ENCODE measurements around the gene THADA. TPM values are rescaled to one million over a fixed set of nuclear protein-coding genes. Genes with fewer than 3 reads are reported as not detected.

The THADA gene
- total RNA-seq, 1 donor from 2014 or later: 41.2 TPM

DNA sequence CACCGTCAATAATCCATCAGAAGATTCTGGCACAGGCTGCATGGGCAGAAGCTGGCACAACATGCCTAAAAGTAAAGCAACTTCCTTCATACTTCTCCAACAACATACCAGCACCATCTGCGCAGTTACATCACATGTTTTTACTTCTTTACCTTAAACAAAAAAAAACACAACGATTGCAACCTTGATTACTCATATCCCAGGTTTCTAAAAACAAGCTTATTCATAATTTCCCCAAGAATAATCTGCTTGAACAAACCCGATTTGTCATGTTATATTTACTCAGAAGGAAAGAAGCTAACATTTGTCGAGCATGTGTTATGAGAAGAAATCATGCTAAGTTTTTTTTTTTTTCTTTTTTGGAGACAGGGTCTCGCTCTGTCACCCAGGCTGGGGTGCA is 54.7 kb downstream of the THADA start:
- no peaks in the 10 kb centered on the region for H3K36me3 ChIP-seq
- H3K4me3 ChIP-seq: no peak overlapping the region
- ATAC-seq (no peak), DNase-seq (no peak)
- TF ChIP-seq, protein P1, sequence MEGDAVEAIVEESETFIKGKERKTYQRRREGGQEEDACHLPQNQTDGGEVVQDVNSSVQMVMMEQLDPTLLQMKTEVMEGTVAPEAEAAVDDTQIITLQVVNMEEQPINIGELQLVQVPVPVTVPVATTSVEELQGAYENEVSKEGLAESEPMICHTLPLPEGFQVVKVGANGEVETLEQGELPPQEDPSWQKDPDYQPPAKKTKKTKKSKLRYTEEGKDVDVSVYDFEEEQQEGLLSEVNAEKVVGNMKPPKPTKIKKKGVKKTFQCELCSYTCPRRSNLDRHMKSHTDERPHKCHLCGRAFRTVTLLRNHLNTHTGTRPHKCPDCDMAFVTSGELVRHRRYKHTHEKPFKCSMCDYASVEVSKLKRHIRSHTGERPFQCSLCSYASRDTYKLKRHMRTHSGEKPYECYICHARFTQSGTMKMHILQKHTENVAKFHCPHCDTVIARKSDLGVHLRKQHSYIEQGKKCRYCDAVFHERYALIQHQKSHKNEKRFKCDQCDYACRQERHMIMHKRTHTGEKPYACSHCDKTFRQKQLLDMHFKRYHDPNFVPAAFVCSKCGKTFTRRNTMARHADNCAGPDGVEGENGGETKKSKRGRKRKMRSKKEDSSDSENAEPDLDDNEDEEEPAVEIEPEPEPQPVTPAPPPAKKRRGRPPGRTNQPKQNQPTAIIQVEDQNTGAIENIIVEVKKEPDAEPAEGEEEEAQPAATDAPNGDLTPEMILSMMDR (IDR thresholded peaks at IDR 0.05): no peak
- no peak overlapping the region for H3K27ac ChIP-seq
- H3K4me1 ChIP-seq: peaks cover 23% of the 10 kb centered on the region
- no peaks in the 10 kb centered on the region for H3K9me3 ChIP-seq
- no peaks in the 10 kb centered on the region for H3K27me3 ChIP-seq (ENCODE audit: low read depth)
- intact Hi-C loops (cut with DNase I): no loop called here

DNA sequence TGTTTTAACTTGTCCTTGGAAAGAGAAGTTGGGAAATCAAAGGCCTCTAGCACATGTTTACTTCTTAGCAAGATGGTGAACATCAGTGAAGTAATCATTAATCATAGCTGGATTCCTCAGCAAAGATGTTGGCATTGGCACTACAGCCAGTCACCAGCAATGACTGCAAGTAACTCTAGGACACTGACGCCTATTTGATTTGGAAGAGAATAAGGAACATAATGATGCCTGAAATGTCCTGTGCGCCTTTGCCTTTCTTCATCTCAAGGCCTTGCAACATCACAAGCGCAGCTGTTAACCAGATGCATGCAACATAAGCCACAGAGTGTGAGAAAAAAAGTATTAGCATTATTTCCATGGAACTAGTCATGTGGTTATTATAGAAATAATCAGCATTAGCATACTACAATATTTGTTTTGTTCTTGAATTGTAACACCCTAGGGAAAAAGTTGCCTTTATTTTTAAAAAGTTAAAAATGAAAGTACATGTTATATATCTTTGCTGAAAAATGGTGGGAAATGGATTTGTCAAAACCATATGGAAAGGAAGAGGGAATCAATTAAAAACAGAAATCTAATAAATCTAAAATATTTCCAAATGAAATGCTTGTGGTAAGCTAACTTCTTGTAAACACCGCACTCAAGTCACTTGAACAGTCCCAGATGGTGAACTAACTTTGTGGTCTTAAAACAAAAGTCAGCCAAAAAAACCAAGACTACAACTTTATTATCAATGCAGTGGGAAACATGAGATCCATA is 55.6 kb downstream of the THADA start:
- Histone ChIP-seq H3K27ac (no peak overlapping the region), H3K4me3 (no peak overlapping the region), H3K36me3 (no peaks in the 10 kb centered on the region), H3K4me1 (peaks cover 23% of the 10 kb centered on the region), H3K27me3 (ENCODE audit: low read depth) (no peaks in the 10 kb centered on the region), H3K9me3 (no peaks in the 10 kb centered on the region)
- ATAC-seq (peak; percentile 92 to 94), DNase-seq (peak; percentile 56)
- intact Hi-C loops (cut with DNase I): no loop called here
- TF ChIP-seq, protein P1 (IDR thresholded peaks at IDR 0.05): no peak

DNA sequence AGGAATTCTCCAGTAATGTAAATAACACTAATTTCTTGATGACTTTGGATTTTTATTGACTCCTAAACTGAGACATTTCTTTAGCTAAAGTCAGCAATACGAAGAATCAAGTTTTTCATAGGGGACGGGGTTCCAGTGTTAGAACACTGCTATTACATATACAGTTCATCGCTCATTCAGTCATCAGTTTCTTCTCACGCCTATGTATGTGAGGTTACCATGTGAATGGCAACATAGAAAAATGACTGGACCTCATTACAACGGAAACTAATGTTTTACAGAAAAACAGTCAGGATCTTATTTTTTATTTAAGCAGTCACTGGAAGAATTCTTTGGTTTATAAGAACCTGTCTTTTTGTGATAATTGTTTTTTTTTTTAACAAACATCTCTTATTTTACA is 56.4 kb downstream of the THADA start:
- ATAC-seq: no peak
- Histone ChIP-seq H3K4me3 (no peak overlapping the region), H3K4me1 (peaks cover 23% of the 10 kb centered on the region), H3K9me3 (no peaks in the 10 kb centered on the region), H3K27ac (peak overlapping the region; percentile 32), H3K36me3 (no peaks in the 10 kb centered on the region), H3K27me3 (ENCODE audit: low read depth) (no peaks in the 10 kb centered on the region)
- intact Hi-C loops (cut with DNase I): no loop called here
- TF ChIP-seq, protein P1 (IDR thresholded peaks at IDR 0.05): no peak
- DNase-seq: no peak

- Histone ChIP-seq H3K36me3 (no peaks in the 10 kb centered on the region), H3K4me1 (peaks cover 23% of the 10 kb centered on the region), H3K27ac (no peak overlapping the region), H3K27me3 (ENCODE audit: low read depth) (no peaks in the 10 kb centered on the region), H3K4me3 (no peak overlapping the region), H3K9me3 (no peaks in the 10 kb centered on the region)
- intact Hi-C loops (cut with DNase I): no loop called here
- no peak for DNase-seq
- ATAC-seq: no peak
- TF ChIP-seq, protein P1 (IDR thresholded peaks at IDR 0.05): no peak
Observed at GRCh38 chr2:43538034-43538670, 57.7 kb downstream of the THADA start.

DNA sequence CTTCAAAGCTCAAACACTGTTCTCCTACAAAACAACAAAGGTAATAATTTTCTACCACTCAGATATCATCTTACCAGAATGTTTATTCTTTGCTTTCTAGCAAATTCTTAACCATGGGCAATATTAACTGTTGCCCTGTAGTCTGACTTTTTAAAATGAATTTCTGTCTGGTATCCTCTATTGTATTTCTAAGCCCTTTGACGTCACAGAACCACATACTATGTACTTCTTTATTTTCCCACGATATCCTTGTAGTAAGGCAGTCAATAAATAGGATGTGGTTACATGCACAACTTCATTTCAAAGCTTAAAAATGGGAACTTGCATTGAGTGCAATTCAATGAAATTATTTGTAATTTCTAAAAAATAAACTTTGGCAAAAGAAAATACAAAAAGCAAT is 58.7 kb downstream of the THADA start:
- Histone ChIP-seq H3K27ac (no peak overlapping the region), H3K4me1 (peaks cover 23% of the 10 kb centered on the region), H3K9me3 (no peaks in the 10 kb centered on the region), H3K4me3 (no peak overlapping the region), H3K36me3 (no peaks in the 10 kb centered on the region), H3K27me3 (ENCODE audit: low read depth) (no peaks in the 10 kb centered on the region)
- ATAC-seq (peak; percentile 42 to 46), DNase-seq (no peak)
- intact Hi-C loops (cut with DNase I): no loop called here
- TF ChIP-seq, protein P1 (IDR thresholded peaks at IDR 0.05): no peak
